ENCODE measurements around the gene DAGLB.

DNA sequence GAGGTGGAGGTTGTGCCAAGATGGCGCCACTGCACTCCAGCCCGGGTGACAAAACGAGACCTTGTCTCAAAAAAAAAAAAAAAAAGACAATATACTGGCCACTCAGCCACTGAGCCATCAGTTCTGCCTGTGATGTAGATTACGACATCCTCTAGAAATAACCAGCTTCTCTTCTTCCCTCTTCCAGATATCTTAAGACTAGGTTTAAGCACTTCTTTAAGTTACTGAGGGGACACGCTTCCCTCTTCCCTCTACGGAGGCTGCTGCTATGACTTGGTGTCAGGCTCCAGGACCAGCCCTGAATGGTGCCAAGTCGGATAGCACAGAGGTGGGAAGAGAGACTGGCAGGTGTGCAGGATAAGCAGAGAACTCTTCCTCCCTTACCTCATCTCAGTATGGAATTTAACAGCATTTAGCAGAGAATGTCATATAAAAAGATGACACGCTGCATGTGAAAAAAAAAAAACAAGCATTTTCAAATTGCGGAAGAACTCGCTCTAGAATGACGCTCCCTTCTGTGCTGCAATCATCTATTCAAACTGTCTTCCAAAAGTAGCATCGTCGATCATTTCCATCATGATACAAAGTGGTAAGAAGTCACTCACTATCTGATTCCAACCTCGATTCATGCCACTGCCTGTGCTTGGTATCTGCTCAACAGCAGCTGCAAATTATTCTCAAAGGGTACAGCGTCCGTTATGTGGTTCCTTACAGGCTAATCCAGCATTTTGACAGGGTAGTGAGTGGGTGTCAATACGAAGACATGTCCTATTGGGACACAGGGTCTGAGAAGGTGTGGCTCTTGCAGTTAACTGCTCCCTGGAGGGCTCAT is 13.8 kb downstream of the DAGLB start:
- TF ChIP-seq, protein P1, sequence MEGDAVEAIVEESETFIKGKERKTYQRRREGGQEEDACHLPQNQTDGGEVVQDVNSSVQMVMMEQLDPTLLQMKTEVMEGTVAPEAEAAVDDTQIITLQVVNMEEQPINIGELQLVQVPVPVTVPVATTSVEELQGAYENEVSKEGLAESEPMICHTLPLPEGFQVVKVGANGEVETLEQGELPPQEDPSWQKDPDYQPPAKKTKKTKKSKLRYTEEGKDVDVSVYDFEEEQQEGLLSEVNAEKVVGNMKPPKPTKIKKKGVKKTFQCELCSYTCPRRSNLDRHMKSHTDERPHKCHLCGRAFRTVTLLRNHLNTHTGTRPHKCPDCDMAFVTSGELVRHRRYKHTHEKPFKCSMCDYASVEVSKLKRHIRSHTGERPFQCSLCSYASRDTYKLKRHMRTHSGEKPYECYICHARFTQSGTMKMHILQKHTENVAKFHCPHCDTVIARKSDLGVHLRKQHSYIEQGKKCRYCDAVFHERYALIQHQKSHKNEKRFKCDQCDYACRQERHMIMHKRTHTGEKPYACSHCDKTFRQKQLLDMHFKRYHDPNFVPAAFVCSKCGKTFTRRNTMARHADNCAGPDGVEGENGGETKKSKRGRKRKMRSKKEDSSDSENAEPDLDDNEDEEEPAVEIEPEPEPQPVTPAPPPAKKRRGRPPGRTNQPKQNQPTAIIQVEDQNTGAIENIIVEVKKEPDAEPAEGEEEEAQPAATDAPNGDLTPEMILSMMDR (IDR thresholded peaks at IDR 0.05): no peak
- no peak for TF ChIP-seq POLR2AphosphoS5 (IDR thresholded peaks at IDR 0.05)

Data from prostate gland (tissue), 2 donors.